Lung (tissue), 12 donors: Measurements from ENCODE around the gene DISP2. TPM values are rescaled to one million over a fixed set of nuclear protein-coding genes. Genes with fewer than 3 reads are reported as not detected.

Experiments used
- ATAC-seq: fragments of 200-7000 bp; cut with Tn5 transposase; one replicate; pipeline ENCODE4 v1.9.1; 2020; ENCODE audit warnings: moderate number of reproducible peaks; ENCODE audit not compliant: insufficient read depth, low FRiP score
- DNase-seq, 3 donors: peaks; one replicate each; pipeline ENCODE4 v3.0.0-alpha.2; 2013 to 2017
- H3K27ac ChIP-seq, 2 donors: one replicate each; pipeline ENCODE4 v1.5.1; 2013; ENCODE audit warnings: mild to moderate bottlenecking in 2 of 2, moderate library complexity in 2 of 2, control low read depth in 1 of 2, inconsistent platforms in 1 of 2, low read depth in 1 of 2, low read length in 1 of 2
- H3K27me3 ChIP-seq, 3 donors: one replicate each; pipeline ENCODE4 v1.5.1; 2013; ENCODE audit warnings: low read length in 2 of 3; ENCODE audit not compliant: control insufficient read depth in 3 of 3, insufficient read depth in 3 of 3
- H3K36me3 ChIP-seq, 4 donors: one replicate each; pipeline ENCODE4 v1.5.1; 2013; ENCODE audit warnings: low read length in 4 of 4, mild to moderate bottlenecking in 1 of 4, moderate library complexity in 1 of 4; ENCODE audit not compliant: control insufficient read depth in 4 of 4, insufficient read depth in 4 of 4
- H3K4me1 ChIP-seq, 5 donors: one replicate each; pipeline ENCODE4 v1.5.1; 2013; ENCODE audit warnings: low read length in 5 of 5, mild to moderate bottlenecking in 2 of 5, moderate library complexity in 1 of 5; ENCODE audit not compliant: control insufficient read depth in 5 of 5, insufficient read depth in 5 of 5
- H3K4me3 ChIP-seq: one replicate; pipeline ENCODE4 v1.5.1; 2013; ENCODE audit warnings: mild to moderate bottlenecking, control low read depth, moderate library complexity
- H3K9ac ChIP-seq, 2 donors: one replicate each; pipeline ENCODE4 v1.5.1; 2013; ENCODE audit warnings: low read length in 2 of 2, control low read depth in 1 of 2; ENCODE audit not compliant: insufficient read depth in 1 of 2
- H3K9me3 ChIP-seq, 4 donors: one replicate each; pipeline ENCODE4 v1.5.1; 2013; ENCODE audit warnings: low read length in 3 of 4, mild to moderate bottlenecking in 1 of 4, moderate library complexity in 1 of 4; ENCODE audit not compliant: control insufficient read depth in 4 of 4, insufficient read depth in 3 of 4
- WGBS, 2 donors: extraction: QIAGEN DNeasy Blood & Tissue Kit; methylation state at CpG; one replicate each; pipeline ENCODE4 v1.1.7; 2013; 5-methylcytosine and 5-hydroxymethylcytosine counted together
- polyA plus RNA-seq, 2 donors: library from polyadenylated mRNA; stranded (reverse); fragments of 200-250 nt; gene quantifications; one replicate each; pipeline ENCODE4 v1.2.1, GENCODE V29; 2013
- total RNA-seq, 2 donors: library from RNA; depleted of rRNA in 1 of 2; stranded (reverse); fragments of >200 nt in 1 of 2; gene quantifications; one replicate each; pipeline ENCODE4 v1.2.1, GENCODE V29; 2014 to 2021
- TF ChIP-seq, protein P1 (sequence below): IDR thresholded peaks from 2 replicates; pipeline ENCODE4 v1.5.1; 2012; ENCODE audit warnings: mild to moderate bottlenecking; ENCODE audit errors: control extremely low read depth, extremely low read depth
- donor health status: control.
- donor health status: control.
- donor health status: Bipolar disorder and iron deficiency.
- donor health status: healthy.
- donor health status: DM: yes; HTN: yes; CAD: no.

Gene DISP2
- total and polyA plus RNA-seq, 4 donors = 0.06 to 2.5 (median 0.76) TPM

DNA sequence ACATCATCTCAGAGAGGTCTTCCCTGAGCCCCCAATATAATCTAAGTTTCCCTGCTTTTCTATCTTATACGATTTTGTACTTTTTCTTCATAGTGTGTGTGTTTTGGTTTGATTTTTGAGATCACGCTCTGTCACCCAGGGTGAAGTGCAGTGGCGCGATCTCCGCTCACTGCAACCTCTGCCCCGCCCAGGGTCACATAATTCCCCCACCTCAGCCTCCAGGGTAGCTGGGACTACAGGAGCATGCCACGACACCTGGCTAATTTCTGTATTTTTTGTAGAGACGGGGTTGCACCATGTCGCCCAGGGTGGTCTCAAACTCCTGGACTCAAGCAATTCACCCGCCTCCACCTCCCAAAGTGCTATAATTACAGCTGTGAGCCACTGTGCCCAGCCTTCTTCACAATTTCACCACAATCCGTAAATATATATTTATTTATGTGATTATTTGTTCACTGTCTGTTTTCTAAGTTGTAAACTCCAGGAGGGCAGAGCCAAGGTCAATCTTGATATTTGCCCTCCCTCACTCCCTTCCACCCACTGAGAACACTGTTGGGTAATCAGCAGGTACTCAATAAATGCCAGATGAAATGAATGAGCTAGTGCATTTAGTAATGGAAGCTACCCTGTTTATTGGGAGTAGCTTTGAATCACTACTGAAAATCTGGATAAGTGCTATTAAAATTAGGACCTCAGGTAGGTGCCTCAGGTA is 24.0 kb downstream of the DISP2 start:
- TF ChIP-seq, protein P1, sequence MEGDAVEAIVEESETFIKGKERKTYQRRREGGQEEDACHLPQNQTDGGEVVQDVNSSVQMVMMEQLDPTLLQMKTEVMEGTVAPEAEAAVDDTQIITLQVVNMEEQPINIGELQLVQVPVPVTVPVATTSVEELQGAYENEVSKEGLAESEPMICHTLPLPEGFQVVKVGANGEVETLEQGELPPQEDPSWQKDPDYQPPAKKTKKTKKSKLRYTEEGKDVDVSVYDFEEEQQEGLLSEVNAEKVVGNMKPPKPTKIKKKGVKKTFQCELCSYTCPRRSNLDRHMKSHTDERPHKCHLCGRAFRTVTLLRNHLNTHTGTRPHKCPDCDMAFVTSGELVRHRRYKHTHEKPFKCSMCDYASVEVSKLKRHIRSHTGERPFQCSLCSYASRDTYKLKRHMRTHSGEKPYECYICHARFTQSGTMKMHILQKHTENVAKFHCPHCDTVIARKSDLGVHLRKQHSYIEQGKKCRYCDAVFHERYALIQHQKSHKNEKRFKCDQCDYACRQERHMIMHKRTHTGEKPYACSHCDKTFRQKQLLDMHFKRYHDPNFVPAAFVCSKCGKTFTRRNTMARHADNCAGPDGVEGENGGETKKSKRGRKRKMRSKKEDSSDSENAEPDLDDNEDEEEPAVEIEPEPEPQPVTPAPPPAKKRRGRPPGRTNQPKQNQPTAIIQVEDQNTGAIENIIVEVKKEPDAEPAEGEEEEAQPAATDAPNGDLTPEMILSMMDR = no peak
- Histone ChIP-seq H3K9ac (no peak overlapping the region), H3K36me3 (peaks cover 0 to 8% (median 2%) of the 10 kb centered on the region in 4 donors), H3K9me3 (no peaks in the 10 kb centered on the region), H3K4me3 (no peak overlapping the region), H3K27me3 (peaks cover 0 to 2% (median 0%) of the 10 kb centered on the region in 3 donors), H3K4me1 (peaks cover 0 to 8% (median 4%) of the 10 kb centered on the region in 5 donors), H3K27ac (no peak overlapping the region)
- ATAC-seq (no peak), DNase-seq (no peak)
- WGBS, 2 donors = 94 to 95% methylated on average over 11 of the region's 11 CpGs

DNA sequence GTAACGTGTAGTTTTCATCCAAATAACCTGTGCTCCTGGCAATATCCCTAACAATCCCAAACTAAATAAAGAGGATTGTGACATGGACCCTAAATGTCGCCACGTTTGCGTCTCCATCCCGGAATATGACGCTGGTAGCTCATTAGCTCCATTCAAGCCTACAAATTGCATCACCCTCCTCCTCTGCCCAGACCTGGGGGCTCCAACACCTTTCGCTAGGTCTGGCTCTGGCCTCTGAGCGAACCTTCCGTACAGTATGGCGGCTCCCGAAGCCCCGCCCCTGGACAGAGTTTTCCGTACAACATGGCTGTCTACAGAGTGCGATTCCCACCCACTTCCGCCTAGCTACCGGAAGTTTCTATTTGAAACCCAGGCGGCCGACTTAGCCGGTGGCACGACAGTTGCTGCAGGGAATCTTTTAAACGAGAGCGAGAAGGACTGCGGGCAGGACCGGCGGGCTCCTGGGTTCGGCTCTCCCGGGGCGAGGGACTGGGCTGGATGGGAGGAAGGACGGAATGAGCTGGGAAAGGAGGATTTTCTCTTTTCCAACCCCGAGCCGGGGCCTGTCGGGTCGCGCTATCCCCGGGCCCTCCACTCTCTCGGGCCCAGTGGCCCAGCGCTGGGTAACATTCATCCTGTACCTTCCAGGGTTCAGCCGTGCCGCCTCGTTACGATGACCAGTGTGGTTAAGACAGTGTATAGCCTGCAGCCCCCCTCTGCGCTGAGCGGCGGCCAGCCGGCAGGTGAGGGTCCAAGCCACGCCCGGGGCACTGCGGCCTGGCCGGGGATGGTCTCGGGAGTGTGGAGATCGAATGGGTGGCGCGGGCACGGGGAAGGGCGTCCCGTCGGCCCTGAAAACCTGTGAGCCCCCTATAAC is 24.8 kb downstream of the DISP2 start, which contains the start of gene KNSTRN:
KNSTRN (plus strand) TSS at position 142 of the 877 bp plus-strand sequence; CDS start at position 257, 115 bp downstream.
- H3K27ac ChIP-seq = peak within 1 kb of the TSS; percentile 25 to 55
- peaks cover 0 to 8% (median 4%) of the 10 kb centered on the region in 5 donors for H3K4me1 ChIP-seq
- H3K36me3 ChIP-seq = peaks cover 0 to 12% (median 2%) of the 10 kb centered on the region in 4 donors
- peak; percentile 91 to 95 (median 93) for DNase-seq
- peak within 1 kb of the TSS; percentile 57 for H3K4me3 ChIP-seq
- peak; percentile 98 for ATAC-seq
- peak within 1 kb of the TSS; percentile 67 to 71 for H3K9ac ChIP-seq
- TF ChIP-seq, protein P1 = no peak
- 5 to 6% methylated on average over 54 to 57 of the region's 57 CpGs for WGBS, 2 donors
- no peaks in the 10 kb centered on the region for H3K27me3 ChIP-seq
- no peaks in the 10 kb centered on the region for H3K9me3 ChIP-seq

DNA sequence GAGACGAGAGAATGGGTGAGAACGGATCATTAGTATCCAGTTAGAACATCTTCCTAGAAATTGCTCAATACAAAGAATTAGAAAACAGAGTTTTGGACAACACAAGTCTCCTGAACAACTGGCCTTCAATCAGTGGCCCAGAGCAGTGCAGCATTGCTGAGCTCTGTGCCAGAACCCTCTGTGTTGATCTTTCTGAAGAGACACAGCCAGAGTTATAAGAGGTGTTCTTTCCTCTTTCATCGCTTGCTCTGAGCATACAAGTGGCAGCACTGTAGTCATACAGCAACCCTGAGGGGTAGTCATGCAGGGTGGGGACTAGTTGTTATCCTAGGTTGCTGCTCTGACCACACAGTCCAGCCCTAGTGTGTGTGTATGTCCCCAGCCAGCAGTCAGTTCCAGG is 28.5 kb downstream of the DISP2 start:
- Histone ChIP-seq H3K4me1 (peaks cover 0 to 8% (median 6%) of the 10 kb centered on the region in 5 donors), H3K4me3 (no peak overlapping the region), H3K9ac (no peak overlapping the region), H3K9me3 (no peaks in the 10 kb centered on the region), H3K27me3 (no peaks in the 10 kb centered on the region), H3K27ac (no peak overlapping the region), H3K36me3 (peaks cover 9 to 23% (median 12%) of the 10 kb centered on the region in 4 donors)
- DNase-seq (no peak), ATAC-seq (no peak)
- TF ChIP-seq, protein P1 = no peak
- 93 to 97% methylated on average over 3 of the region's 3 CpGs for WGBS, 2 donors
